HepG2 (cell line): ENCODE data around the gene HEXD.

Experiments used
- CTCF ChIP-seq: sonication (generic); formaldehyde crosslinking; IDR thresholded peaks from 2 replicates; pipeline ENCODE4 v1.5.0; 2020; ENCODE audit warnings: mild to moderate bottlenecking, missing genetic modification reagents, moderate library complexity
- GABPA ChIP-seq, 2 experiments: IDR thresholded peaks; 2 replicates each; pipeline ENCODE4 v1.6.1; 2011 to 2016; ENCODE audit warnings: low read depth in 2 of 2, low read length in 1 of 2, missing biosample characterization in 1 of 2, missing genetic modification characterization in 1 of 2
- HDAC6 ChIP-seq: fragments of 200-600 bp; sonication (generic); IDR thresholded peaks from 2 replicates; pipeline ENCODE4 v1.7.0; 2017; ENCODE audit warnings: mild to moderate bottlenecking, antibody characterized with exemption, low read length, low read depth
- SAFB2 ChIP-seq: sonication (generic); formaldehyde crosslinking; IDR thresholded peaks from 2 replicates; pipeline ENCODE4 v1.5.1; 2020; ENCODE audit warnings: missing genetic modification reagents, low read depth, mild to moderate bottlenecking, borderline replicate concordance
- ZNF333 ChIP-seq: sonication (generic); formaldehyde crosslinking; IDR thresholded peaks from 2 replicates; pipeline ENCODE4 v1.4.0; 2020; ENCODE audit warnings: mild to moderate bottlenecking, missing genetic modification reagents, borderline replicate concordance
- ZNF513 ChIP-seq: sonication (generic); formaldehyde crosslinking; conservative IDR thresholded peaks from 2 replicates; pipeline ENCODE4 v1.5.0; 2020; ENCODE audit warnings: missing genetic modification reagents
- TF ChIP-seq, protein P1 (sequence below): sonication (generic); formaldehyde crosslinking; IDR thresholded peaks from 2 replicates; pipeline ENCODE4 v1.4.0; 2020; ENCODE audit warnings: missing genetic modification reagents

GRCh38 chr17:82445542-82445941 is 27.4 kb downstream of the HEXD start:
- TF ChIP-seq HDAC6 (no peak), SAFB2 (CRISPR knock-in tag) (no peak), ZNF513 (CRISPR knock-in tag) (no peak), CTCF (CRISPR knock-in tag) (no peak), ZNF333 (CRISPR knock-in tag) (no peak), GABPA (IDR thresholded peaks at IDR 0.05; ENCODE audit: low read depth, low read length) (no peak), GABPA (CRISPR knock-in tag; IDR thresholded peaks at IDR 0.05; ENCODE audit: low read depth) (no peak)
- TF ChIP-seq, protein P1, sequence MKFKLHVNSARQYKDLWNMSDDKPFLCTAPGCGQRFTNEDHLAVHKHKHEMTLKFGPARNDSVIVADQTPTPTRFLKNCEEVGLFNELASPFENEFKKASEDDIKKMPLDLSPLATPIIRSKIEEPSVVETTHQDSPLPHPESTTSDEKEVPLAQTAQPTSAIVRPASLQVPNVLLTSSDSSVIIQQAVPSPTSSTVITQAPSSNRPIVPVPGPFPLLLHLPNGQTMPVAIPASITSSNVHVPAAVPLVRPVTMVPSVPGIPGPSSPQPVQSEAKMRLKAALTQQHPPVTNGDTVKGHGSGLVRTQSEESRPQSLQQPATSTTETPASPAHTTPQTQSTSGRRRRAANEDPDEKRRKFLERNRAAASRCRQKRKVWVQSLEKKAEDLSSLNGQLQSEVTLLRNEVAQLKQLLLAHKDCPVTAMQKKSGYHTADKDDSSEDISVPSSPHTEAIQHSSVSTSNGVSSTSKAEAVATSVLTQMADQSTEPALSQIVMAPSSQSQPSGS (CRISPR knock-in tag): no peak
